SU-DHL-6 (cell line): ENCODE results near the gene MAFF.

Experiments used
- CTCF ChIP-seq: fragments of 200-600 bp; sonication (generic); IDR thresholded peaks from one replicate; pipeline ENCODE4 v1.5.1; 2017; ENCODE audit warnings: antibody characterized with exemption, mild to moderate bottlenecking, low read length, moderate library complexity; ENCODE audit not compliant: insufficient read depth, poor library complexity, severe bottlenecking
- EZH2phosphoT487 ChIP-seq: fragments of 200-600 bp; sonication (generic), shearing (Covaris generic); conservative IDR thresholded peaks from 2 replicates; pipeline ENCODE4 v1.6.1; 2018; ENCODE audit warnings: mild to moderate bottlenecking, antibody characterized with exemption, low read length, moderate library complexity, mixed read lengths

GRCh38 chr22:38204784-38205183 is 3.0 kb downstream of the MAFF start:
- TF ChIP-seq CTCF (no peak), EZH2phosphoT487 (no peak)
